NCI-H2081 treated with DMSO at 0.1 percent for 48 hours (cell line): ENCODE results near the gene BCL6B.

Experiments
- DNase-seq: peaks from one replicate; lab custom pipeline; 2025; lab: John Stamatoyannopoulos, UW

Gene BCL6B

GRCh38 chr17:7007143-7007542 is 15.7 kb upstream of the BCL6B start:
- DNase-seq: no peak

DNA sequence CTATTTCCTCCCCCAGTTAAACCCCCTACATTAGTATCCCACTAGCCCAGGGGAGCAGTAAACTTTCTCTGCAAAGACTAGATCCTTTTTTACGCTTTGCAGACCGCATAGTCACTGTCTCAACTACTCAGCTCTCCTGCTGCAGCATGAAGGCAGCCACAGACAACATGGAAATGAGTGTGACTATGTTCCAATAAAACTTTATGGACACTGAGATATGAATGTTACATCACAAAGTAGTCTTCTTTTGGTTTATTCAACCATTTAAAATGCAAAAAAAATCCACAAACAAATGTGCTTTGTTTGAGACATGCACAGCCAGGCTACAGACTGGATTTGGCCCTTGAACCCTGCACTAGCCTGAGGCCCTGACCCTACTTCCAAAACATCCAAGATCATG is 12.3 kb upstream of the BCL6B start:
- no peak for DNase-seq

GRCh38 chr17:7011415-7011814 is 11.4 kb upstream of the BCL6B start:
- DNase-seq: no peak

DNA sequence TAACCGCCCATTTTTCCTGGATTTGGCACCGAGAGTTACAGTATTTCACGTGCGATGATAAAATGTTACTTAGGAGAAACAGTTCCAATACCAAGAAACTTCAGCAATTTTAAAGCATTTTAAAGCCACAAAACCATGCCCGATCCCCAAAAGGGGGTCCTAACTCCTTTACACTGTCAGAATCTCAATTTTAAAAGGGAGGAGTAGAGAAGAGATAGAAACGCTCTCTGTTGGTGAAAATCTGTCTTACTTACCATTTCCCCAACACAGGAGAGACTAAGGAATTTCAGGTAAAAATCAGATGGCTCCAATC is 11.0 kb upstream of the BCL6B start:
- no peak for DNase-seq

- peak; percentile 41 for DNase-seq
Observed at GRCh38 chr17:7014261-7014994, 8.4 kb upstream of the BCL6B start.

DNA sequence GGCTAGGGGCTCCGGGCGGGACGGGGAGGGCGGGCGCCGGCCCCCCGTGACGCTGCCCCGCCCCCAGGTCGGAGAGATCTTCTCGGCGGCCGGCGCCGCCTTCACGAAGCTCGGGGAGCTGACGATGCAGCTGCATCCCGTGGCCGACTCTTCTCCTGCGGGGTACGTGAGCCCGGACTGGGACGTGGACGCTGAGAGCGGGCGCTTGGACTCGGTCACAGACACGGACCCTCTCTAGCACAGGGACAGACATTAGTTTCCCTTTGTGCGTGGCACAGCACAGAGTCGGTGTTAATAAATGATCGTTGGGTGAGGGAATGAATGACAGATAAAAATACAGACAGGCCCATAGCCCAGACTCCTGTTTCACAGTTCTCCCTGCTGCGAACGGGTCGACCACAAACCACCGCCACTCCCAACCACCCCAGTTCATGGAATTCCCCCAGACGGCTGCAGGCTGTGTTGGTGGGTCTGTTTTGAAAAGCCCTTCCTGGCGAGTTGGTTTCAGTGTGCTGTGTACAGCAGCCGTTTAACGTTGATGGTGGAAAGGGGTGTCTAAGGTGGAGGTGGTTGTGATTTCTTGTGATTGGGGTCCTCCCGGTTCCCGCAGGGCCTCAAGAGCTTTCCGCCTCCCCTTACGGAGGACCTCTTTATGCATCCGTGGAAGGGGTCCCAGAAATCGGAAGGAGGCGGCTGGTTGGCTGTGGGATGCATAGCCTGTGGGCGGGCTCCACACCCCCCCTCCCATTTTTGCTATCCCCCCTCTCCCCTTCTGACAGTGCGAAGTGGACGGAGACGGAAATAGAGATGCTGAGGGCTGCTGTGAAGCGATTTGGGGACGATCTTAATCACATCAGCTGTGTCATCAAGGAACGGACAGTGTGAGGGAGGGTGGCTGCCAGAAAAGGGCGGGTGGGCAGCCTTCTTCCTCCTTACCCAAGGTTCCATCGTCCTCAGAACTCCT is 7.6 kb upstream of the BCL6B start:
- no peak for DNase-seq

- DNase-seq: no peak
Observed at GRCh38 chr17:7016418-7016817, 6.4 kb upstream of the BCL6B start.

- DNase-seq: no peak
Observed at GRCh38 chr17:7016886-7017826, 5.7 kb upstream of the BCL6B start.

DNA sequence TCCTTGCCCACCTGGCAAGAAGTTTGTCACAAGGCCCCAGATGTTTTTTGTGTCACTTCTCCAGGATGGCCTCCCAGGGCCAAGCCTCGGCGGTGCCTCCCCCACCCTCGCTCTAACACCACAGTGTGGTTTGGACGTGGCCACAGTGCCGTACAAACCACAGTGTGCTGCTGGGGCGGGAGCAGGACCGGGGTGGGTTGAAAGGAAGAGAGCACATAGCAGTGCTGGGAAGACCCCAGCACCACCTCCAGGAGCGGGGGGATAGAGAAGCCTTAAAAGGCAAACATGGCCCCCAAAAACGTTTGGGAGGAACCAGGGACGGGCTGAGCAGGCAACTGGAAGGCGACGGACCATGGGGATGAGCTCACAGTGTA is 5.0 kb upstream of the BCL6B start:
- no peak for DNase-seq

DNA sequence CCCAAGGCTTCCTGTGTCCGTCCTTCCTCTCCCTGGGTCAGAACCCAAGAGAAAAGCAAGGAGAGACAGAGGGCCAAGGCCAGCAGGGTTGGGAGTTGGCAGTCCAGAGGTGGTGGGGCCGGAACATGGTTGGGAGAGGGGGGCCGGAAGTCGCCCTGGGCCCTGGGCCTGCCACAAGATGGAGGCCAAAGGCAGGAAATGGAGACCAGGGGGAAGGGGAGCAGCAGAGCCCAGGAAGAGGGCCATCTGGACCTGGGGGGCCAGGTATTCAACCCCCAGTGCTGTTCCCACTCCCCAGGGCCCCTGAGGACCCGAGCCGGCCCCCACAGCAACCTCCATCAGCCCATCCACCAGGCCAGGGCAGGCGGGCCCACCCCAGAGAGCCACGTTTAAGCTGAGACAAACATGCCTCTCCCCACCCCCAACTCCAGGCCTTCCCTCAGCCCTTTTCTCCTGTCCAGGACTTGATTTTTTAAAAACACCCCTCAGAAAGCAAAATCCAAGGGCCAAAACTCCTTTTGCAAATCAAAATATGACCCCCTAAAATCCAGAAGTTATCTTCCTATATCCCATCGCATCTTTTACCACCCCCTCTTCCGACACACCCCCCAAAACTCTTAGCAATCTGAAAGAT is 4.4 kb upstream of the BCL6B start:
- DNase-seq: no peak

DNA sequence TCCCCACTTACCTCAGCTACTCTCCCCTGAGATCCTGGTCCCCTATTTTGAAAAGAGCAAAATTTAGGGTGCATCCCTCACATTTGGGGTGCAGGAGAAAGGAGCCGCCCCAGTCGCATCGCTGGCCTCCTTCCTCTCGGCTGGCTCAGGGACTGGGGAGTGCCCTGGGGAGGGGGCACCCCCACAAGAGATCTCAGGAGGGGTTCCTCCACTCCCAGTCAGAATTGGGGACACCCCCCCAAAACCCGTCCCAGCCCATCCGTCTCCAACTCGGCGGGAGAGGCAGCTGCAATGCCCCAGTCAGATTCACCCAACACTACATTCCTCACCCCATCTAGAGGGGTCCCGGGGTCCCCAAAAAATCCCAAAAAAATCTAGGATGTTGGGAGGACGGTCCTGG is 3.5 kb upstream of the BCL6B start:
- DNase-seq: no peak

- no peak for DNase-seq
Observed at GRCh38 chr17:7019839-7020519, 2.9 kb upstream of the BCL6B start.

- no peak for DNase-seq
Observed at GRCh38 chr17:7020894-7021664, 1.8 kb upstream of the BCL6B start.

GRCh38 chr17:7021993-7022778 is 664 bp upstream of the BCL6B start:
- no peak for DNase-seq

- DNase-seq: no peak
Observed at GRCh38 chr17:7023576-7024401, 939 bp downstream of the BCL6B start.

GRCh38 chr17:7024402-7024785 is 1.5 kb downstream of the BCL6B start:
- no peak for DNase-seq

DNA sequence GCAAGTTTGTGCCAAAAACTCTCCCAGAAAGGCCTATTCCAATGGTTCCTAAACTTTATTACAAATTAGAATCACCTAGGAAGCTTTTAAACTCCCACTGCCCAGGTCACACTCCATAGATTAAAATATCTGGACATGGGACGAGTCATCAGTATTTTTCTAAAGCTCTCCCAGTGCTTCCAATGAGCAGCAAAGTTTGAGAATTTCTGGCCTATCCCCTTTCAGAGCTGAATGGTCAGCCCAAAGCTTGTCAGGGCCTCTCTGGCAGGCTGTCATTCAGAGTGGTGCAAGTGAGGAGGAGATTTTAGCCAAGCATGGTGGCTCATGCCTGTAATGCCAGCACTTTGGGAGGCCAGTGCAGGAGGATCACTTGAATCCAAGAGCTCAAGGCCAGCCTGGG is 2.4 kb downstream of the BCL6B start:
- no peak for DNase-seq

GRCh38 chr17:7026471-7027115 is 3.7 kb downstream of the BCL6B start:
- DNase-seq: no peak
